Hepatocyte (in vitro differentiated cells): ENCODE data around the gene FOXG1. TPM values are rescaled to one million over a fixed set of nuclear protein-coding genes. Genes with fewer than 3 reads are reported as not detected.
A peak's percentile ranks its signal among the peaks of the same experiment; 100 is the strongest.

Experiments
- DNase-seq: peaks from one replicate; pipeline ENCODE4 v3.0.0-alpha.2; 2016; ENCODE audit warnings: low spot score
- H2AFZ ChIP-seq: fragments of 200-600 bp; sonication (generic); 2 replicates; pipeline ENCODE4 v1.6.0; 2016; ENCODE audit warnings: antibody characterized with exemption, mild to moderate bottlenecking
- H3K27ac ChIP-seq: fragments of 200-600 bp; sonication (generic); 2 replicates; pipeline ENCODE4 v1.5.1; 2016; ENCODE audit warnings: mild to moderate bottlenecking
- H3K27me3 ChIP-seq: fragments of 200-600 bp; sonication (generic); 2 replicates; pipeline ENCODE4 v1.6.1; 2016
- H3K36me3 ChIP-seq: fragments of 200-600 bp; sonication (generic); replicated peaks from 2 replicates; pipeline ENCODE4 v1.5.1; 2016; ENCODE audit warnings: low read depth; ENCODE audit not compliant: insufficient read depth
- H3K4me1 ChIP-seq: fragments of 200-600 bp; sonication (generic); 2 replicates; pipeline ENCODE4 v1.5.1; 2016; ENCODE audit warnings: mild to moderate bottlenecking, moderate library complexity; ENCODE audit not compliant: insufficient read depth
- H3K4me2 ChIP-seq: fragments of 200-600 bp; sonication (generic); 2 replicates; pipeline ENCODE4 v1.6.0; 2016
- H3K4me3 ChIP-seq: fragments of 200-600 bp; sonication (generic); 2 replicates; pipeline ENCODE4 v1.5.1; 2016; ENCODE audit warnings: mild to moderate bottlenecking
- H3K79me2 ChIP-seq: fragments of 200-600 bp; sonication (generic); 2 replicates; pipeline ENCODE4 v1.6.0; 2017; ENCODE audit warnings: mild to moderate bottlenecking
- H3K9me2 ChIP-seq: fragments of 200-600 bp; sonication (generic); replicated peaks from 2 replicates; pipeline ENCODE4 v1.6.0; 2017; ENCODE audit warnings: mild to moderate bottlenecking; ENCODE audit not compliant: insufficient read depth
- H3K9me3 ChIP-seq: fragments of 200-600 bp; sonication (generic); 2 replicates; pipeline ENCODE4 v1.5.1; 2016; ENCODE audit warnings: low read depth, mild to moderate bottlenecking
- H4K20me1 ChIP-seq: fragments of 200-600 bp; sonication (generic); 2 replicates; pipeline ENCODE4 v1.6.0; 2016; ENCODE audit warnings: mild to moderate bottlenecking; ENCODE audit not compliant: insufficient read depth, poor library complexity, severe bottlenecking
- CTCF ChIP-seq: fragments of 200-600 bp; sonication (generic); IDR thresholded peaks from 2 replicates; pipeline ENCODE4 v1.5.1; 2016; ENCODE audit warnings: antibody characterized with exemption, mild to moderate bottlenecking; ENCODE audit not compliant: poor library complexity
- EZH2 ChIP-seq: fragments of 200-600 bp; sonication (generic); IDR thresholded peaks from 2 replicates; pipeline ENCODE4 v1.6.1; 2016; ENCODE audit warnings: antibody characterized with exemption, mild to moderate bottlenecking, borderline replicate concordance
- EZH2phosphoT487 ChIP-seq: fragments of 200-600 bp; sonication (generic); IDR thresholded peaks from one replicate; pipeline ENCODE4 v1.6.1; 2018; ENCODE audit warnings: antibody characterized with exemption, mild to moderate bottlenecking, low read depth, moderate library complexity; ENCODE audit not compliant: unreplicated experiment, severe bottlenecking
- WGBS: methylation state at CpG from one replicate; pipeline ENCODE4 v1.1.6; 2016; ENCODE audit warnings: low lambda C conversion rate; ENCODE audit errors: missing lambda C conversion rate; 5-methylcytosine and 5-hydroxymethylcytosine counted together
- polyA plus RNA-seq: library from polyadenylated mRNA; unstranded; fragments of >200 nt; fragmentation: Nextera tagmentation; extraction: Ambion mirVana; gene quantifications from 2 replicates; pipeline ENCODE4 v1.2.1, GENCODE V29; 2016
- total RNA-seq: library from RNA; depleted of rRNA; stranded (reverse); fragments of >200 nt; gene quantifications from 2 replicates; pipeline ENCODE4 v1.2.3, GENCODE V29; 2014

Gene FOXG1
- total and polyA plus RNA-seq, 2 experiments from 2014 or later, result not detected

GRCh38 chr14:28754209-28754985 lies 12.2 kb upstream of the FOXG1 start:
- Histone ChIP-seq H3K27me3 (peaks cover 55% of the 10 kb centered on the region), H3K79me2 (no peaks in the 10 kb centered on the region), H4K20me1 (no peaks in the 10 kb centered on the region), H3K9me3 (no peaks in the 10 kb centered on the region), H3K4me1 (peaks cover 9% of the 10 kb centered on the region), H2AFZ (no peak overlapping the region), H3K4me3 (no peak overlapping the region), H3K4me2 (no peak overlapping the region), H3K36me3 (no peaks in the 10 kb centered on the region), H3K27ac (no peak overlapping the region), H3K9me2 (no peaks in the 10 kb centered on the region)
- WGBS, result 23% methylated on average over 9 of the region's 9 CpGs
- DNase-seq, result peak; percentile 64
- no peak for TF ChIP-seq EZH2phosphoT487
- peak; percentile 94 for TF ChIP-seq CTCF
- TF ChIP-seq EZH2, result peak; percentile 16

GRCh38 chr14:28755198-28755815 lies 11.3 kb upstream of the FOXG1 start:
- Histone ChIP-seq H3K36me3 (no peaks in the 10 kb centered on the region), H3K27me3 (peaks cover 60% of the 10 kb centered on the region), H3K9me3 (no peaks in the 10 kb centered on the region), H3K9me2 (no peaks in the 10 kb centered on the region), H3K4me2 (no peak overlapping the region), H3K79me2 (no peaks in the 10 kb centered on the region), H3K27ac (no peak overlapping the region), H2AFZ (no peak overlapping the region), H4K20me1 (no peaks in the 10 kb centered on the region), H3K4me3 (no peak overlapping the region), H3K4me1 (peaks cover 17% of the 10 kb centered on the region)
- DNase-seq, result no peak
- TF ChIP-seq EZH2 (peak; percentile 40), CTCF (no peak)
- WGBS, result 14% methylated on average over 14 of the region's 14 CpGs

GRCh38 chr14:28755884-28756268 lies 10.7 kb upstream of the FOXG1 start:
- TF ChIP-seq CTCF (no peak), EZH2phosphoT487 (no peak), EZH2 (no peak)
- Histone ChIP-seq H2AFZ (no peak overlapping the region), H3K9me2 (no peaks in the 10 kb centered on the region), H3K27ac (no peak overlapping the region), H3K9me3 (no peaks in the 10 kb centered on the region), H3K4me2 (no peak overlapping the region), H3K27me3 (peaks cover 65% of the 10 kb centered on the region), H3K36me3 (no peaks in the 10 kb centered on the region), H3K4me1 (peaks cover 17% of the 10 kb centered on the region), H4K20me1 (no peaks in the 10 kb centered on the region), H3K79me2 (no peaks in the 10 kb centered on the region), H3K4me3 (no peak overlapping the region)
- no peak for DNase-seq
- WGBS, result 17% methylated on average over 3 of the region's 3 CpGs
